Measurements from ENCODE around the gene UBE4B. TPM values are rescaled to one million over a fixed set of nuclear protein-coding genes. Genes with fewer than 3 reads are reported as not detected.

The UBE4B gene
- total and polyA plus RNA-seq, 2 of the 13 experiments (the other 11 are each of a cell fraction or from before 2014, with no cell fraction given) = 15.2 to 24.8 TPM

DNA sequence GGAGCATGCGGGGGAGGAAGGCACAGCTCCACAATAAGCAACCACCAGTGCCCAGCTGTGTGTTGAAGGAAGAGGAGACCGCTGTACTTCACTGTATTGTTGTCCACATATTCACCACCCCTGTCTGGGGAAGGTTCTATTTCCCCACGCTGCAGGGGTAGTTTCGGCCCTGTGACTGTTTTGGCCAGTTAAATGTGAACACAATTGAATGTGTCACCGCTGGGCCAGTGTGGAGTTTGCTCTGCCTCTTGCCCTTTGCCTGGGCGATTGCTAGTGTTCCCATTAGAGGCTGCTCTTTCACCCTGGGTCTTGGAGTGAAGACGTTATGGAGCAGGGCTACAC is 32.6 kb downstream of the UBE4B start (continued):
- no peak for TF ChIP-seq ZNF383 (CRISPR knock-in tag; IDR thresholded peaks at IDR 0.05; ENCODE audit: borderline replicate concordance)
- TF ChIP-seq NCOA1 (CRISPR knock-in tag; IDR thresholded peaks at IDR 0.05) = no peak
- TF ChIP-seq, protein P1, sequence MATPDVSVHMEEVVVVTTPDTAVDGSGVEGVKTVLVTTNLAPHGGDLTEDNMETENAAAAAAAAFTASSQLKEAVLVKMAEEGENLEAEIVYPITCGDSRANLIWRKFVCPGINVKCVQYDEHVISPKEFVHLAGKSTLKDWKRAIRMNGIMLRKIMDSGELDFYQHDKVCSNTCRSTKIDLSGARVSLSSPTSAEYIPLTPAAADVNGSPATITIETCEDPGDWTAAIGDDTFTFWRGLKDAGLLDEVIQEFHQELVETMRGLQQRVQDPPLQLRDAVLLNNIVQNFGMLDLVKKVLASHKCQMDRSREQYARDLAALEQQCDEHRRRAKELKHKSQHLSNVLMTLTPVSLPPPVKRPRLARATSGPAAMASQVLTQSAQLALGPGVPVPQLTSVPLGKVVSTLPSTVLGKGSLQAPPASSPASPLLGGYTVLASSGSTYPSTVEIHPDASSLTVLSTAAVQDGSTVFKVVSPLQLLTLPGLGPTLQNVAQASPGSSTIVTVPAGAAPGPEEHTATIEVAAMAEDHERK (CRISPR knock-in tag; IDR thresholded peaks at IDR 0.05; ENCODE audit: low read depth) = no peak
- no peak for TF ChIP-seq SALL1 (CRISPR knock-in tag; IDR thresholded peaks at IDR 0.05)
- TF ChIP-seq ZNF879 (CRISPR knock-in tag; IDR thresholded peaks at IDR 0.05) = no peak
- TF ChIP-seq, protein P2, sequence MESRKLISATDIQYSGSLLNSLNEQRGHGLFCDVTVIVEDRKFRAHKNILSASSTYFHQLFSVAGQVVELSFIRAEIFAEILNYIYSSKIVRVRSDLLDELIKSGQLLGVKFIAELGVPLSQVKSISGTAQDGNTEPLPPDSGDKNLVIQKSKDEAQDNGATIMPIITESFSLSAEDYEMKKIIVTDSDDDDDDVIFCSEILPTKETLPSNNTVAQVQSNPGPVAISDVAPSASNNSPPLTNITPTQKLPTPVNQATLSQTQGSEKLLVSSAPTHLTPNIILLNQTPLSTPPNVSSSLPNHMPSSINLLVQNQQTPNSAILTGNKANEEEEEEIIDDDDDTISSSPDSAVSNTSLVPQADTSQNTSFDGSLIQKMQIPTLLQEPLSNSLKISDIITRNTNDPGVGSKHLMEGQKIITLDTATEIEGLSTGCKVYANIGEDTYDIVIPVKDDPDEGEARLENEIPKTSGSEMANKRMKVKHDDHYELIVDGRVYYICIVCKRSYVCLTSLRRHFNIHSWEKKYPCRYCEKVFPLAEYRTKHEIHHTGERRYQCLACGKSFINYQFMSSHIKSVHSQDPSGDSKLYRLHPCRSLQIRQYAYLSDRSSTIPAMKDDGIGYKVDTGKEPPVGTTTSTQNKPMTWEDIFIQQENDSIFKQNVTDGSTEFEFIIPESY (CRISPR knock-in tag; IDR thresholded peaks at IDR 0.05) = peak; percentile 71
- 0 out of 2 replicates have a peak, but pooled peaks have one; percentile 22 for TF ChIP-seq KAT8 (CRISPR knock-in tag; IDR thresholded peaks at IDR 0.05)
- TF ChIP-seq, protein P3, sequence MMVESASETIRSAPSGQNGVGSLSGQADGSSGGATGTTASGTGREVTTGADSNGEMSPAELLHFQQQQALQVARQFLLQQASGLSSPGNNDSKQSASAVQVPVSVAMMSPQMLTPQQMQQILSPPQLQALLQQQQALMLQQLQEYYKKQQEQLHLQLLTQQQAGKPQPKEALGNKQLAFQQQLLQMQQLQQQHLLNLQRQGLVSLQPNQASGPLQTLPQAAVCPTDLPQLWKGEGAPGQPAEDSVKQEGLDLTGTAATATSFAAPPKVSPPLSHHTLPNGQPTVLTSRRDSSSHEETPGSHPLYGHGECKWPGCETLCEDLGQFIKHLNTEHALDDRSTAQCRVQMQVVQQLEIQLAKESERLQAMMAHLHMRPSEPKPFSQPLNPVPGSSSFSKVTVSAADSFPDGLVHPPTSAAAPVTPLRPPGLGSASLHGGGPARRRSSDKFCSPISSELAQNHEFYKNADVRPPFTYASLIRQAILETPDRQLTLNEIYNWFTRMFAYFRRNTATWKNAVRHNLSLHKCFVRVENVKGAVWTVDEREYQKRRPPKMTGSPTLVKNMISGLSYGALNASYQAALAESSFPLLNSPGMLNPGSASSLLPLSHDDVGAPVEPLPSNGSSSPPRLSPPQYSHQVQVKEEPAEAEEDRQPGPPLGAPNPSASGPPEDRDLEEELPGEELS (CRISPR knock-in tag; IDR thresholded peaks at IDR 0.05) = no peak
- TF ChIP-seq ZBTB8A (CRISPR knock-in tag; IDR thresholded peaks at IDR 0.05; ENCODE audit: borderline replicate concordance, low read depth) = no peak
- no peak for TF ChIP-seq NR2F6 (IDR thresholded peaks at IDR 0.05)
- 0 out of 2 replicates have a peak, but pooled peaks have one; percentile 16 for TF ChIP-seq NR2F6 (CRISPR knock-in tag; IDR thresholded peaks at IDR 0.05)
- no peak for TF ChIP-seq ZNF350 (CRISPR knock-in tag; IDR thresholded peaks at IDR 0.05; ENCODE audit: borderline replicate concordance, low read depth)
- peak; percentile 83 for TF ChIP-seq ZBTB38 (CRISPR knock-in tag; IDR thresholded peaks at IDR 0.05)
- TF ChIP-seq ZNF577 (CRISPR knock-in tag; IDR thresholded peaks at IDR 0.05; ENCODE audit: borderline replicate concordance, low read depth) = no peak
- no peak for TF ChIP-seq TBL1XR1 (IDR thresholded peaks at IDR 0.05; ENCODE audit: borderline replicate concordance, low read length, partially characterized antibody)
- TF ChIP-seq XRCC5 (optimal IDR thresholded peaks at IDR 0.05; ENCODE audit: low read length) = peak; percentile 20
- TF ChIP-seq HNF4A (CRISPR knock-in tag; IDR thresholded peaks at IDR 0.05) = peak; percentile 68
- peak; percentile 48; the same call in 1 of the 2 replicates for TF ChIP-seq HNF4G (IDR thresholded peaks at IDR 0.05; ENCODE audit: borderline replicate concordance, low read depth, low read length)
- TF ChIP-seq HNF4G (CRISPR knock-in tag; IDR thresholded peaks at IDR 0.05; ENCODE audit: borderline replicate concordance, low read depth) = no peak
- TF ChIP-seq, protein P4, sequence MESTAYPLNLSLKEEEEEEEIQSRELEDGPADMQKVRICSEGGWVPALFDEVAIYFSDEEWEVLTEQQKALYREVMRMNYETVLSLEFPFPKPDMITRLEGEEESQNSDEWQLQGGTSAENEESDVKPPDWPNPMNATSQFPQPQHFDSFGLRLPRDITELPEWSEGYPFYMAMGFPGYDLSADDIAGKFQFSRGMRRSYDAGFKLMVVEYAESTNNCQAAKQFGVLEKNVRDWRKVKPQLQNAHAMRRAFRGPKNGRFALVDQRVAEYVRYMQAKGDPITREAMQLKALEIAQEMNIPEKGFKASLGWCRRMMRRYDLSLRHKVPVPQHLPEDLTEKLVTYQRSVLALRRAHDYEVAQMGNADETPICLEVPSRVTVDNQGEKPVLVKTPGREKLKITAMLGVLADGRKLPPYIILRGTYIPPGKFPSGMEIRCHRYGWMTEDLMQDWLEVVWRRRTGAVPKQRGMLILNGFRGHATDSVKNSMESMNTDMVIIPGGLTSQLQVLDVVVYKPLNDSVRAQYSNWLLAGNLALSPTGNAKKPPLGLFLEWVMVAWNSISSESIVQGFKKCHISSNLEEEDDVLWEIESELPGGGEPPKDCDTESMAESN (CRISPR knock-in tag; conservative IDR thresholded peaks at IDR 0.05) = no peak
- no peak for TF ChIP-seq ATF1 (CRISPR knock-in tag; IDR thresholded peaks at IDR 0.05)
- TF ChIP-seq TEAD3 (CRISPR knock-in tag; optimal IDR thresholded peaks at IDR 0.05; ENCODE audit: borderline replicate concordance) = peak; percentile 38
- TF ChIP-seq, protein P5, sequence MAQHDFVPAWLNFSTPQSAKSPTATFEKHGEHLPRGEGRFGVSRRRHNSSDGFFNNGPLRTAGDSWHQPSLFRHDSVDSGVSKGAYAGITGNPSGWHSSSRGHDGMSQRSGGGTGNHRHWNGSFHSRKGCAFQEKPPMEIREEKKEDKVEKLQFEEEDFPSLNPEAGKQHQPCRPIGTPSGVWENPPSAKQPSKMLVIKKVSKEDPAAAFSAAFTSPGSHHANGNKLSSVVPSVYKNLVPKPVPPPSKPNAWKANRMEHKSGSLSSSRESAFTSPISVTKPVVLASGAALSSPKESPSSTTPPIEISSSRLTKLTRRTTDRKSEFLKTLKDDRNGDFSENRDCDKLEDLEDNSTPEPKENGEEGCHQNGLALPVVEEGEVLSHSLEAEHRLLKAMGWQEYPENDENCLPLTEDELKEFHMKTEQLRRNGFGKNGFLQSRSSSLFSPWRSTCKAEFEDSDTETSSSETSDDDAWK (CRISPR knock-in tag; IDR thresholded peaks at IDR 0.05) = no peak
- TF ChIP-seq SALL2 (CRISPR knock-in tag; IDR thresholded peaks at IDR 0.05) = no peak

Data from HepG2 (cell line).